NB4 (cell line): ENCODE measurements around the gene OSBPL2.

Experiments used
- DNase-seq: peaks from one replicate; pipeline ENCODE4 v3.0.0; 2010; ENCODE audit warnings: low read depth
- H3K4me3 ChIP-seq: one replicate; pipeline ENCODE4 v1.5.1; 2011; ENCODE audit warnings: mild to moderate bottlenecking, low read depth, low read length, moderate library complexity
- CTCF ChIP-seq: IDR thresholded peaks from one replicate; pipeline ENCODE4 v1.5.1; 2012; ENCODE audit warnings: low read depth, low read length
- MYC ChIP-seq: IDR thresholded peaks from 2 replicates; pipeline ENCODE4 v1.6.1; 2011; ENCODE audit warnings: low read depth, low read length
- POLR2A ChIP-seq: IDR thresholded peaks from 2 replicates; pipeline ENCODE4 v1.6.1; 2011; ENCODE audit warnings: mild to moderate bottlenecking; ENCODE audit not compliant: insufficient read length; ENCODE audit errors: extremely low read depth
- TF ChIP-seq, protein P1 (sequence below): IDR thresholded peaks from 2 replicates; pipeline ENCODE4 v1.6.1; 2011; ENCODE audit warnings: low read depth, low read length

OSBPL2 gene

DNA sequence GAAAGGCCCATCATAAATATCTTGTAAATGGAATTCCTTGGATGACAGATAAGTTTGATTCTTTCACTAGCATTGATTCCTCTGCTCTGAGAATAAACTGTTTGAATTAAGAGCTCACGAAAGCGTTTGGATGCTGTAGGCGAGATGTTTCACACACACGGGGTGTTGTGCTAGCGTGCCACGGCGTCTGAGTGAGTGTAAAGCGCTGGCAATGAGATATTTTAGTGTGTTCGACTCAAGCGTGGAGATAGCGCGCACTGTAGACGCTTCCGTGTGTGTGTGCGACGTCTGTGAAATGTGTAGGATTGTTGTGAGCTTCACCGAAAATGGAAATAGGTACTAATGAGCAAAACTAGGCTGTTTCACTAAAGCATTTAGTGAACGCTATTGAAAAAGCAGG lies 35.1 kb downstream of the OSBPL2 start:
- TF ChIP-seq CTCF = no peak
- no peak for TF ChIP-seq POLR2A
- TF ChIP-seq MYC = no peak
- TF ChIP-seq, protein P1, sequence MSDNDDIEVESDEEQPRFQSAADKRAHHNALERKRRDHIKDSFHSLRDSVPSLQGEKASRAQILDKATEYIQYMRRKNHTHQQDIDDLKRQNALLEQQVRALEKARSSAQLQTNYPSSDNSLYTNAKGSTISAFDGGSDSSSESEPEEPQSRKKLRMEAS = no peak
- no peak for DNase-seq
- H3K4me3 ChIP-seq = no peak overlapping the region

DNA sequence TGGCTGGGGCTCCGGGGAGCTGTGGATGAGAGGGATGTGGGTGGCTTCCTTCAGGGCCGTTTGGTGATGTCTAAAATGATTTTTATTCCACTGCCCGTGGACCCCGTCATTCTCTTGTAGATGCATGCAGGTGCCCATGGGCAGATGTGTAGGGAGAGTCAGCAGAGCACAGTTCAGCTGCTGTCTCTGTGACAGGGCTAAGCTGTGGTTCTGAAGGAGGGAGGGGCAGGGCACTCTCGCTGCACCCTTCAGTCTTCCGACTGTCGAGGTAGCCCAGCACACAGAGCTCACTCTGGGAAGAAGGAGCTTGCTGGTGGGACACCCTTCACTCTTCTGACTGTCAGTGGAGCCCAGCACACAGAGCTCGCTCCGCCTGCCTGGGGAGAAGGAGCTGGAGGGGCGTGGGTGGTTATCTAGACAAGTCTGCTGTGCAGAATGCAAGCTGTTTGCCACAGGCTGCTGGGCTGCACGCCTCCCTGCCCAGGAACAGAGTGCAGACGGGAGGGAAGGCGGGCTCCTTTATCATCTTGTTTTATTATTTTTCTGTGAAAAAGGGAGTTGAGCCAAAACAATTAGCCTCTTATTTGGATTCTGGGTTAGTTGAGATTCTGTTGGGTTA lies 36.1 kb downstream of the OSBPL2 start:
- no peak for TF ChIP-seq POLR2A
- no peak for TF ChIP-seq CTCF
- no peak for TF ChIP-seq MYC
- TF ChIP-seq, protein P1 = no peak
- no peak for DNase-seq
- H3K4me3 ChIP-seq = no peak overlapping the region

GRCh38 chr20:62275219-62275618 lies 36.9 kb downstream of the OSBPL2 start:
- DNase-seq = no peak
- H3K4me3 ChIP-seq = no peak overlapping the region
- TF ChIP-seq POLR2A (no peak), MYC (no peak), CTCF (no peak)
- TF ChIP-seq, protein P1 = no peak

DNA sequence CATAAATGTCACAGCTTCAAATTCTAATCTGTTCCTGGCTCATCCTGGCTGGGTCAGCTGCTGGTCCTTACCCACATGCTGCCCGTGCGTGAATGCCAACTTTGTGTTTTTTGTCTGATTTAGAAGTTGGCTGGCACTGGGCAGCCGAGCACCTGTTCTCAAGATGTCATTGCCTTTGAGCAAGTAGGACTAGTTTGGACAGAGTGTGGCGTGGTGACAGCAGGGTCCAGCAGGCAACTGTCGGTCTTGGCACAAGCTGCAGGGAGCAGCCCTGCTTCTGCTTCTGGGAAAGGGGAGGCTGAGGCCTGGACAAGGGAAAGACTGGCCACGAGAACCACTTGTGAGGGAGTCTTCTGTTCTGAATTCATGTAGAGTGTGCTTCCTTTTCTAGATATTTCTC lies 38.1 kb downstream of the OSBPL2 start:
- no peak overlapping the region for H3K4me3 ChIP-seq
- DNase-seq = no peak
- TF ChIP-seq POLR2A (no peak), MYC (no peak), CTCF (no peak)
- TF ChIP-seq, protein P1 = no peak

DNA sequence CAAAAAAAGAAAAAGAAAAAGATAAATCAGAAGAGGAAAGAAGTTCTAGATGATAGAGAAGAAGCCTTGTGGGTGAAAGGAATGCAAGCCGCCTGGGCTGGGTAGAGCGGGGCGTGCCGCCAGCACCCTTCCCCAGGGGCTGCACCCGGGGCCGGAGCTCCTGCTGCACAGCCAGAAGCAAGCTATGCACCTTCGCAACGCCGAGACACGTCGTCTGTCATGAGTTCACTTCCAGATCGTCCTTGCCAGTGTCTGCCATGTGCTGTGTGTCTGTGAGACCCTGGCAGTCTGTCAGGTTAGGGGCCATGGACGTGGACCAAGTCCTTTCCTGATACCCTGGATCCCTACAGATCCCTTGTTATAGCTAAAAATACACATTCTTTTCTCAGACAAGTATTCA lies 38.9 kb downstream of the OSBPL2 start:
- DNase-seq = no peak
- no peak for TF ChIP-seq MYC
- TF ChIP-seq CTCF = no peak
- TF ChIP-seq, protein P1 = no peak
- TF ChIP-seq POLR2A = no peak
- no peak overlapping the region for H3K4me3 ChIP-seq
